K562 treated with DMSO at 1 percent for 4 hours (cell line): Measurements from ENCODE around the gene BCL2. TPM values are rescaled to one million over a fixed set of nuclear protein-coding genes. Genes with fewer than 3 reads are reported as not detected.

Source experiments
- total RNA-seq: library from RNA; unstranded; fragments of 300-600 nt; gene quantifications from 2 replicates; pipeline ENCODE4 v1.2.3, GENCODE V29; 2022; ENCODE audit not compliant: insufficient read depth

BCL2 gene
- total RNA-seq: 0.15 TPM in 1 of 2 replicates, not detected in the other

GRCh38 chr18:63319383-63320122 is at the start of gene BCL2:
BCL2 (minus strand) TSS chr18:63319769.

GRCh38 chr18:63367053-63367953 is 47.7 kb upstream of the BCL2 start, which contains the start of gene KDSR:
KDSR (minus strand) TSS chr18:63367206; CDS start chr18:63367118, 88 bp downstream.

Other genes with a start within 250 kb of the BCL2 start
- gene KDSR, start 47.4 kb upstream of the BCL2 start, total RNA-seq: 7.9 and 14.7 TPM in 2 replicates
- 7.1 and 10.4 TPM in 2 replicates for gene VPS4B, start 102.7 kb upstream of the BCL2 start, total RNA-seq
- not detected in 2 replicates for gene SERPINB5, start 157.2 kb upstream of the BCL2 start, total RNA-seq
- gene SERPINB12, start 222.6 kb upstream of the BCL2 start, total RNA-seq: not detected in 2 replicates